ENCODE results near the gene PAK2. TPM values are rescaled to one million over a fixed set of nuclear protein-coding genes. Genes with fewer than 3 reads are reported as not detected.

Gene PAK2
- total RNA-seq, 2 experiments from 2014 or later: 36.2 to 41.7 TPM

DNA sequence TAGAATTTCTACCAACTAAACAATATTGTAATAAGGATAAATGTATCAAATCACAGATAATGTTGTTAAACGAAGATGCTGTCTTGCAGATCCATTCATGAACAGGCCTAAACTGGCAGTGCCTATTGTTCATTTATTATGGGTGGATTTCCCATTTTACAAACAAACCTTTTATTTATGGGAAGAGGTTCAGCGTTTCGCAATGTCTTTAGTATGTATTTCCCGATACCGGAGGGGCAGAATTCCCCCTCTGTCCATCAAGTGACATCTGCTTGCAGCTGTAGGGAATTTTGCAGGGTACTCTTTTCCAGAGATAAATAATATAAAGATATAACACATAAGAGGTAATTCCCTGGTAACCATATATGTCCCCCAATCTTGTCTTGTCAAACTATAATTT is 33.3 kb upstream of the PAK2 start:
- POLR2A ChIA-PET: no interaction called here

DNA sequence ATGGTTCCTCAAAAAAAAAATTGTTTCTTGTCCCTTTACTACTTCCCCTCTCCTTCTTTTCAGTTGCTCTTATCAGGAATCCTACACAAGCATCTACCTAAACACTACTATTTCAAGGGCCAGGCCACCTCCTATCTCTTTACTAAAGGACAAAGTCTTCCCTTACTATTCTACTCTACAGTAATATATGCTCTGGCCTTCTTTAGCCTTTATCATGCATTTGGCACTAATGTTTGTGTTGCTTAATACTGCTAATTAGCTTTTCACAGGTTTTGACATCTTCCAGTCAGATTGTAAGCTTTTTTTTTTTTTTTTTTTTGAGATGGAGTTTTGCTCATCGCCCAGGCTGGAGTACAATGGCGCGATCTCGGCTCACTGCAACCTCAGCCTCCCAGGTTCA is 32.9 kb upstream of the PAK2 start:
- TF ChIP-seq, protein P1, sequence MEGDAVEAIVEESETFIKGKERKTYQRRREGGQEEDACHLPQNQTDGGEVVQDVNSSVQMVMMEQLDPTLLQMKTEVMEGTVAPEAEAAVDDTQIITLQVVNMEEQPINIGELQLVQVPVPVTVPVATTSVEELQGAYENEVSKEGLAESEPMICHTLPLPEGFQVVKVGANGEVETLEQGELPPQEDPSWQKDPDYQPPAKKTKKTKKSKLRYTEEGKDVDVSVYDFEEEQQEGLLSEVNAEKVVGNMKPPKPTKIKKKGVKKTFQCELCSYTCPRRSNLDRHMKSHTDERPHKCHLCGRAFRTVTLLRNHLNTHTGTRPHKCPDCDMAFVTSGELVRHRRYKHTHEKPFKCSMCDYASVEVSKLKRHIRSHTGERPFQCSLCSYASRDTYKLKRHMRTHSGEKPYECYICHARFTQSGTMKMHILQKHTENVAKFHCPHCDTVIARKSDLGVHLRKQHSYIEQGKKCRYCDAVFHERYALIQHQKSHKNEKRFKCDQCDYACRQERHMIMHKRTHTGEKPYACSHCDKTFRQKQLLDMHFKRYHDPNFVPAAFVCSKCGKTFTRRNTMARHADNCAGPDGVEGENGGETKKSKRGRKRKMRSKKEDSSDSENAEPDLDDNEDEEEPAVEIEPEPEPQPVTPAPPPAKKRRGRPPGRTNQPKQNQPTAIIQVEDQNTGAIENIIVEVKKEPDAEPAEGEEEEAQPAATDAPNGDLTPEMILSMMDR (IDR thresholded peaks at IDR 0.05): no peak
- DNase-seq (no peak), ATAC-seq (ENCODE audit: poor library complexity) (no peak)
- Mint-ChIP-seq H3K36me3 (ENCODE audit: low read depth) (peaks cover 8% of the 10 kb centered on the region), H3K4me3 (no peak overlapping the region), H3K4me1 (ENCODE audit: low read depth) (peaks cover 11% of the 10 kb centered on the region), H3K9me3 (no peaks in the 10 kb centered on the region), H3K27me3 (no peaks in the 10 kb centered on the region), H3K27ac (no peak overlapping the region)
- CTCF ChIA-PET: interaction anchor here (0.7 to 1.5 kb wide), 3 partner anchors 13 to 97 kb away, joined by 3 to 6 read pairs (median 3); no protein-coding TSS in a partner anchor
- Histone ChIP-seq H3K27ac (ENCODE audit: low read depth in 1 of 2, low read length in 2 of 2) (no peak overlapping the region), H3K4me1 (ENCODE audit: insufficient read depth, low read length) (peaks cover 12% of the 10 kb centered on the region), H3K9me3 (ENCODE audit: control insufficient read depth in 1 of 2, insufficient read depth in 1 of 2, low read length in 2 of 2) (no peaks in the 10 kb centered on the region), H3K36me3 (ENCODE audit: insufficient read depth, low read length) (no peaks in the 10 kb centered on the region), H3K4me3 (ENCODE audit: low read length) (no peak overlapping the region), H3K27me3 (ENCODE audit: control insufficient read depth in 1 of 2, insufficient read depth in 2 of 2, low read length in 2 of 2) (no peaks in the 10 kb centered on the region)
- POLR2A ChIA-PET: interaction anchor here (0.8 kb wide), 1 partner anchor 34 kb away, joined by 3 read pairs; no protein-coding TSS in a partner anchor
- intact Hi-C loops (cut with DNase I, micrococcal nuclease): no loop called here

More for the DNA sequence above, 33.3 kb upstream of the PAK2 start:
- Mint-ChIP-seq H3K9me3 (no peaks in the 10 kb centered on the region), H3K27ac (no peak overlapping the region), H3K36me3 (ENCODE audit: low read depth) (peaks cover 5% of the 10 kb centered on the region), H3K4me3 (no peak overlapping the region), H3K27me3 (no peaks in the 10 kb centered on the region), H3K4me1 (ENCODE audit: low read depth) (peaks cover 7% of the 10 kb centered on the region)
- TF ChIP-seq, protein P1 (IDR thresholded peaks at IDR 0.05): no peak
- CTCF ChIA-PET: interaction anchor here (1.5 kb wide), 1 partner anchor 97 kb away, joined by 6 read pairs; no protein-coding TSS in a partner anchor
- Histone ChIP-seq H3K4me1 (ENCODE audit: insufficient read depth, low read length) (peaks cover 8% of the 10 kb centered on the region), H3K27ac (ENCODE audit: low read depth in 1 of 2, low read length in 2 of 2) (no peak overlapping the region), H3K36me3 (ENCODE audit: insufficient read depth, low read length) (no peaks in the 10 kb centered on the region), H3K4me3 (ENCODE audit: low read length) (no peak overlapping the region), H3K27me3 (ENCODE audit: control insufficient read depth in 1 of 2, insufficient read depth in 2 of 2, low read length in 2 of 2) (no peaks in the 10 kb centered on the region), H3K9me3 (ENCODE audit: control insufficient read depth in 1 of 2, insufficient read depth in 1 of 2, low read length in 2 of 2) (no peaks in the 10 kb centered on the region)
- ATAC-seq (ENCODE audit: poor library complexity) (no peak), DNase-seq (no peak)
- intact Hi-C loops (cut with DNase I, micrococcal nuclease): no loop called here

DNA sequence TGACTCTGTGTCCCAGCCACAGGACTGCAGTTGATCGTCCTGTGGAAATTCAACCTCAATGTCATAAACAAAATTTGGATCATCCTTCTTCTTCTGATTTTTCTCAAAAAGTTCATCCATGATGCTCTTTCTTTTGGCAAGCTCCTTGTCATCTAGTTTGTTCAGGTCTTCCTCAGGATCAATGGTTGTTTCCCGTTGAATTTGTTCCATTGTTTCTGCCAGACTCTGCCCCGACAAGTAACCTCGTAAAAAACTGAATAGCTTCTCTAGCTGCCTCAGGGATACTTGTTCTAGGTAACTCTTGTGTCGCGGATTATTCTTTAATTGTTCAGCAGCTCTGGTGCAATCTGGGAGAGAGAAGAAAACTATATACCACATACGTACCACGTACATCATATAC is 32.1 kb upstream of the PAK2 start:
- H3K9me3 ChIP-seq (ENCODE audit: control insufficient read depth in 1 of 2, insufficient read depth in 1 of 2, low read length in 2 of 2): no peaks in the 10 kb centered on the region
- intact Hi-C loops (cut with DNase I, micrococcal nuclease): no loop called here
- H3K4me3 ChIP-seq (ENCODE audit: low read length): no peak overlapping the region
- Mint-ChIP-seq H3K27ac (no peak overlapping the region), H3K4me1 (ENCODE audit: low read depth) (peaks cover 13% of the 10 kb centered on the region), H3K4me3 (no peak overlapping the region), H3K9me3 (no peaks in the 10 kb centered on the region), H3K27me3 (no peaks in the 10 kb centered on the region), H3K36me3 (ENCODE audit: low read depth) (peaks cover 11% of the 10 kb centered on the region)
- TF ChIP-seq, protein P1 (IDR thresholded peaks at IDR 0.05): no peak
- peaks cover 13% of the 10 kb centered on the region for H3K4me1 ChIP-seq (ENCODE audit: insufficient read depth, low read length)
- DNase-seq: no peak
- ChIA-PET CTCF (interaction anchor here (0.9 to 1.5 kb wide), 6 partner anchors 8 to 234 kb away, joined by 3 to 6 read pairs (median 3); no protein-coding TSS in a partner anchor), POLR2A (interaction anchor here (0.8 to 1.0 kb wide), 3 partner anchors 32 to 221 kb away, joined by 3 read pairs; partner anchors contain the start of gene PAK2)
- ATAC-seq (ENCODE audit: poor library complexity): no peak
- no peak overlapping the region for H3K27ac ChIP-seq (ENCODE audit: low read depth in 1 of 2, low read length in 2 of 2)
- no peaks in the 10 kb centered on the region for H3K27me3 ChIP-seq (ENCODE audit: control insufficient read depth in 1 of 2, insufficient read depth in 2 of 2, low read length in 2 of 2)
- no peaks in the 10 kb centered on the region for H3K36me3 ChIP-seq (ENCODE audit: insufficient read depth, low read length)

Data from CD4-positive, alpha-beta T cell (primary cell).